Right lobe of liver (tissue), 4 donors: ENCODE results near the gene FGD2.

Experiments used
- CTCF ChIP-seq, 4 donors: fragments of 200-600 bp in 3 of 4; fragments of 450-650 bp in 1 of 4; IDR thresholded peaks; one replicate each; pipeline versions ENCODE4 v1.5.1 to v1.8.0; 2016 to 2022; ENCODE audit warnings: antibody characterized with exemption in 4 of 4, mild to moderate bottlenecking in 2 of 4
- POLR2A ChIP-seq: fragments of 450-650 bp; IDR thresholded peaks from one replicate; pipeline ENCODE4 v1.6.1; 2017; ENCODE audit warnings: antibody characterized with exemption, mild to moderate bottlenecking
- donor health status: DM: no; HTN: no; CAD: no.
- donor health status: DM: no; HTN: no; CAD: no.
- donor health status: DM: no; HTN: yes; CAD: no.

GRCh38 chr6:37056112-37056403 lies 50.6 kb downstream of the FGD2 start:
- TF ChIP-seq CTCF (IDR thresholded peaks at IDR 0.05) (no peak), POLR2A (no peak)
